ENCODE results near the gene HAND2.

- TF ChIP-seq CTCF (IDR thresholded peaks at IDR 0.05; ENCODE audit: borderline replicate concordance, extremely low read depth, low read length, poor library complexity, severe bottlenecking) (no peak), EZH2 (IDR thresholded peaks at IDR 0.05; ENCODE audit: borderline replicate concordance, low read depth, low read length, severe bottlenecking) (no peak)
These were observed 35.3 kb upstream of the HAND2 start for GRCh38 chr4:173565281-173565680.

Data from DND-41 (cell line).